SK-N-SH treated with all-trans-retinoic acid at 6 μM for 48 hours (cell line): ENCODE data around the gene ELAVL1.

Source experiments
- ATAC-seq: fragments of 200-7000 bp; cut with Tn5 transposase; 3 replicates; pipeline ENCODE4 v1.9.1; 2020; ENCODE audit warnings: mild to moderate bottlenecking, moderate library complexity
- ARNTL ChIP-seq: fragments of 450-650 bp; formaldehyde crosslinking; IDR thresholded peaks from 2 replicates; pipeline ENCODE4 v1.5.0; 2020; ENCODE audit warnings: low read depth, mild to moderate bottlenecking, moderate library complexity, borderline replicate concordance
- BACH2 ChIP-seq: fragments of 250-450 bp; sonication (Bioruptor Pico); IDR thresholded peaks from 2 replicates; pipeline ENCODE4 v1.9.0; 2021; ENCODE audit warnings: mild to moderate bottlenecking, borderline replicate concordance
- CSDC2 ChIP-seq: fragments of 250-450 bp; sonication (Bioruptor Pico); IDR thresholded peaks from 2 replicates; pipeline ENCODE4 v1.5.0; 2020; ENCODE audit warnings: mild to moderate bottlenecking, moderate library complexity
- ESRRG ChIP-seq: fragments of 250-450 bp; sonication (Bioruptor Pico); IDR thresholded peaks from 2 replicates; pipeline ENCODE4 v1.6.1; 2021; ENCODE audit warnings: mild to moderate bottlenecking
- GLIS3 ChIP-seq: fragments of 250-450 bp; sonication (Bioruptor Pico); IDR thresholded peaks from 2 replicates; pipeline ENCODE4 v1.5.0; 2020; ENCODE audit warnings: mild to moderate bottlenecking, moderate library complexity
- ISL1 ChIP-seq: fragments of 250-450 bp; sonication (Bioruptor Pico); IDR thresholded peaks from 2 replicates; pipeline ENCODE4 v2.1.2; 2022; ENCODE audit warnings: mild to moderate bottlenecking, moderate library complexity
- OSR1 ChIP-seq: fragments of 250-450 bp; sonication (Bioruptor Pico); IDR thresholded peaks from 2 replicates; pipeline ENCODE4 v1.8.0; 2022; ENCODE audit warnings: moderate library complexity, mild to moderate bottlenecking, inconsistent platforms
- PPARA ChIP-seq: fragments of 250-450 bp; sonication (Bioruptor Pico); IDR thresholded peaks from 2 replicates; pipeline ENCODE4 v1.5.0; 2020; ENCODE audit warnings: mild to moderate bottlenecking, borderline replicate concordance
- RARB ChIP-seq: fragments of 250-450 bp; sonication (Bioruptor Pico); IDR thresholded peaks from 2 replicates; pipeline ENCODE4 v1.8.0; 2021; ENCODE audit warnings: mild to moderate bottlenecking, moderate library complexity
- SNAI2 ChIP-seq: fragments of 250-450 bp; sonication (Bioruptor Pico); IDR thresholded peaks from 2 replicates; pipeline ENCODE4 v1.5.0; 2020; ENCODE audit warnings: mild to moderate bottlenecking, moderate library complexity
- TCF4 ChIP-seq: fragments of 250-450 bp; sonication (Bioruptor Pico); IDR thresholded peaks from 2 replicates; pipeline ENCODE4 v1.8.0; 2021; ENCODE audit warnings: mild to moderate bottlenecking, moderate library complexity, borderline replicate concordance
- TOX ChIP-seq: fragments of 250-450 bp; sonication (Bioruptor Pico); IDR thresholded peaks from 2 replicates; pipeline ENCODE4 v1.8.0; 2021; ENCODE audit warnings: mild to moderate bottlenecking, moderate library complexity, borderline replicate concordance
- ZC3H10 ChIP-seq: fragments of 250-450 bp; sonication (Bioruptor Pico); IDR thresholded peaks from 2 replicates; pipeline ENCODE4 v1.5.1; 2021; ENCODE audit warnings: mild to moderate bottlenecking, moderate library complexity
- ZFP3 ChIP-seq: fragments of 250-450 bp; sonication (Bioruptor Pico); IDR thresholded peaks from 2 replicates; pipeline ENCODE4 v1.5.0; 2020; ENCODE audit warnings: mild to moderate bottlenecking, moderate library complexity
- ZFP30 ChIP-seq: fragments of 450-650 bp; formaldehyde crosslinking; IDR thresholded peaks from 2 replicates; pipeline ENCODE4 v1.5.0; 2022; ENCODE audit warnings: mild to moderate bottlenecking, moderate library complexity
- ZNF565 ChIP-seq: fragments of 450-650 bp; formaldehyde crosslinking; conservative IDR thresholded peaks from 2 replicates; pipeline ENCODE4 v1.5.0; 2020; ENCODE audit warnings: low read depth, mild to moderate bottlenecking, moderate library complexity
- ZNF70 ChIP-seq: fragments of 450-650 bp; formaldehyde crosslinking; IDR thresholded peaks from 2 replicates; pipeline ENCODE4 v1.5.0; 2020; ENCODE audit warnings: mild to moderate bottlenecking, moderate library complexity
- ZNF8 ChIP-seq: fragments of 450-650 bp; formaldehyde crosslinking; IDR thresholded peaks from 2 replicates; pipeline ENCODE4 v1.5.0; 2020; ENCODE audit warnings: mild to moderate bottlenecking, moderate library complexity
- TF ChIP-seq, protein P1 (sequence below): fragments of 250-450 bp; sonication (Bioruptor Pico); IDR thresholded peaks from 2 replicates; pipeline ENCODE4 v1.8.0; 2021; ENCODE audit warnings: low read depth, mild to moderate bottlenecking, moderate library complexity, borderline replicate concordance
- TF ChIP-seq, protein P2 (sequence below): fragments of 250-450 bp; sonication (Bioruptor Pico); IDR thresholded peaks from 2 replicates; pipeline ENCODE4 v1.8.0; 2020; ENCODE audit warnings: mild to moderate bottlenecking, moderate library complexity, borderline replicate concordance
- TF ChIP-seq, protein P3 (sequence below): fragments of 250-450 bp; sonication (Bioruptor Pico); IDR thresholded peaks from 2 replicates; pipeline ENCODE4 v1.5.1; 2020; ENCODE audit warnings: low read depth, mild to moderate bottlenecking, moderate library complexity
- TF ChIP-seq, protein P4 (sequence below): fragments of 250-450 bp; sonication (Bioruptor Pico); IDR thresholded peaks from 2 replicates; pipeline ENCODE4 v1.5.1; 2021; ENCODE audit warnings: mild to moderate bottlenecking, moderate library complexity

Gene ELAVL1

DNA sequence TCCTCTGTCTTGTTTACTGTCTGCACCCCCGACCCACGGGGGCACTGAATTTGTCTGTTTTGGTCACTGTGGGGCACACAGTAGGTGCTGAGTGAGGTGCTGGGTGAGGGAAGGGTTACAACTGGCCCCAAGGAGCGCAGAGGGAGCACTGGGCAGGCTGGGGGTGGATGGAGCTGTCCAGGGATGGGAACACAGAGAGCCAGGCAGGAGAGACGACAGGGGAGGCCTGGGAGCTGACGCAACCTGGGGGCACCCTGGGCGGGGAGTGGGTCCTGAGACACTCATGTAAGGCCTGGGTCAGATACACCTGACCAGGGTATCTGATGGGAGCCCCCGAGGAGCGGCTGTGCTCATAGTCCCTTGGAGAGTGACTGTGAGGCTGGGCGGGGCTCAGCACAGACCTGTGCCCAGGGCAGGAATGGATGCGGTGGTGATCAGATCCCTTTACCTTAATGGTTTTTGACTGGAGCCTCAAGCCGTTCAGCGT, 24.8 kb downstream of the ELAVL1 start:
- no peak for TF ChIP-seq GLIS3
- no peak for TF ChIP-seq SNAI2 (CRISPR knock-in tag)
- TF ChIP-seq ZFP30 = no peak
- no peak for TF ChIP-seq ARNTL (CRISPR knock-in tag)
- TF ChIP-seq RARB (CRISPR knock-in tag) = no peak
- TF ChIP-seq, protein P1, sequence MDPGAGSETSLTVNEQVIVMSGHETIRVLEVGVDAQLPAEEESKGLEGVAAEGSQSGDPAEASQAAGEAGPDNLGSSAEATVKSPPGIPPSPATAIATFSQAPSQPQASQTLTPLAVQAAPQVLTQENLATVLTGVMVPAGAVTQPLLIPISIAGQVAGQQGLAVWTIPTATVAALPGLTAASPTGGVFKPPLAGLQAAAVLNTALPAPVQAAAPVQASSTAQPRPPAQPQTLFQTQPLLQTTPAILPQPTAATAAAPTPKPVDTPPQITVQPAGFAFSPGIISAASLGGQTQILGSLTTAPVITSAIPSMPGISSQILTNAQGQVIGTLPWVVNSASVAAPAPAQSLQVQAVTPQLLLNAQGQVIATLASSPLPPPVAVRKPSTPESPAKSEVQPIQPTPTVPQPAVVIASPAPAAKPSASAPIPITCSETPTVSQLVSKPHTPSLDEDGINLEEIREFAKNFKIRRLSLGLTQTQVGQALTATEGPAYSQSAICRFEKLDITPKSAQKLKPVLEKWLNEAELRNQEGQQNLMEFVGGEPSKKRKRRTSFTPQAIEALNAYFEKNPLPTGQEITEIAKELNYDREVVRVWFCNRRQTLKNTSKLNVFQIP (CRISPR knock-in tag) = no peak
- ATAC-seq = no peak

DNA sequence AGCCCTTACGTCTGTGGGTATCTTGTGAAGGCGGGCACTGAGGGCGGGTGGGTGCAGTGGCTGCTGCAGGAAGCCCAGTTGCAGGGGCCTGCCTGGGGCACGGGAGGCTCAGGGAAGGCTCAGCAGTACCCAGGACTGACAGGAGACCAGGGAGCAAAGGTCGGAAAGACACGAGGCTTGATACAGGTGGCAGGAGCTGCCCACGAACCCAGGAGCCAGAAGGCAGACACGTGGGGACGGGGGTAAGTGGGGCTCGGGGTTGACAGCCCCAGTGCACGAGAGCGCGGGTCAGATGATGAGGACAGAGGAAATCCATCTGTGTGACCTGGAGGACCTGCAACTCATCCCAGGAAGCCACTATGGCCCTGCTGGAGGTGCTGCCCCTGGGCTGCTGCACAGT, 25.3 kb downstream of the ELAVL1 start:
- TF ChIP-seq ZFP3 (CRISPR knock-in tag) (no peak), ESRRG (CRISPR knock-in tag) (no peak), ZNF8 (CRISPR knock-in tag) (no peak), TOX (CRISPR knock-in tag) (no peak), BACH2 (CRISPR knock-in tag) (no peak), ZNF70 (CRISPR knock-in tag) (no peak), ZNF565 (CRISPR knock-in tag) (no peak), ARNTL (CRISPR knock-in tag) (no peak)
- TF ChIP-seq, protein P1 (CRISPR knock-in tag) = no peak
- TF ChIP-seq, protein P2, sequence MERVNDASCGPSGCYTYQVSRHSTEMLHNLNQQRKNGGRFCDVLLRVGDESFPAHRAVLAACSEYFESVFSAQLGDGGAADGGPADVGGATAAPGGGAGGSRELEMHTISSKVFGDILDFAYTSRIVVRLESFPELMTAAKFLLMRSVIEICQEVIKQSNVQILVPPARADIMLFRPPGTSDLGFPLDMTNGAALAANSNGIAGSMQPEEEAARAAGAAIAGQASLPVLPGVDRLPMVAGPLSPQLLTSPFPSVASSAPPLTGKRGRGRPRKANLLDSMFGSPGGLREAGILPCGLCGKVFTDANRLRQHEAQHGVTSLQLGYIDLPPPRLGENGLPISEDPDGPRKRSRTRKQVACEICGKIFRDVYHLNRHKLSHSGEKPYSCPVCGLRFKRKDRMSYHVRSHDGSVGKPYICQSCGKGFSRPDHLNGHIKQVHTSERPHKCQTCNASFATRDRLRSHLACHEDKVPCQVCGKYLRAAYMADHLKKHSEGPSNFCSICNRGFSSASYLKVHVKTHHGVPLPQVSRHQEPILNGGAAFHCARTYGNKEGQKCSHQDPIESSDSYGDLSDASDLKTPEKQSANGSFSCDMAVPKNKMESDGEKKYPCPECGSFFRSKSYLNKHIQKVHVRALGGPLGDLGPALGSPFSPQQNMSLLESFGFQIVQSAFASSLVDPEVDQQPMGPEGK (CRISPR knock-in tag) = no peak
- no peak for ATAC-seq

DNA sequence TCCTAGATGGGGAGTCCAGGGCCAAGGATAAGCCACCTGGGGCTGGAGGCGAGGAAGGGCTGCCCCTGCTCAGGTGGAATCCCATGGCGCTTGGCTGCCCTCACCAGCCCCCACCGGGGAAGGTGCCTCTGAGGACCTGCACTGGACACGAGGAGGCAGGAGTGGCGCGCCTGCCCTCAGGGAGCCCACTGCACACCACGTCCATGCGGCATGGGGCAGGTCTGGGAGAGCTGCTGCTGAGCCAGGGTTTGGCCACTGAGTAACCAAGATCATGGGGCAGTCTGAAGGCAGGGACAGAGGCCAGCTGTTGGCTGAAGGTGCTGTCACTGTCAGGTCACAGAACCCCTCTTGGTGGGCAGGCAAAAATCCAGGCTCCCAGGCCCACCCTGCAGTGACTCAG, 25.9 kb downstream of the ELAVL1 start:
- no peak for ATAC-seq
- TF ChIP-seq ISL1 (CRISPR knock-in tag) (no peak), CSDC2 (CRISPR knock-in tag) (no peak)

DNA sequence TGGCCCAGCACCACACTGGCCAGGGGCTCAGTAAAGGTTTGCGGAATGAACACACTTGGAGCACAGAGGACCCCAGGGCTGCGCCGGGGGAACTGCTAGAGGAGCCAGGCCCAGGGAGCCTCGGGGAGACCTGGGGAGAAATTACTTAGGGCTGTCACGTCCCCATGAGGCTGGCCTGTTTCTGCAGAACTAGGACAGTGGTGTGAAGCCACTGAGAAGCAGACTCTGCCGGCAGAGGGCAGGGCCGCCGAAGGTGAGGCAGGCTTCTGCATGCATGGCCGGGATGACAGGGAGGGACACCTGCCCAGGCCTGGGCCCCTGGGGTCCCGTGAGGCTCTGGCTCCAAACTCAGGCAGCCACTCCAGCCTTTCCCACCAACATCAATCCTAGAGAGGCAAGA, 26.4 kb downstream of the ELAVL1 start:
- ATAC-seq = no peak

DNA sequence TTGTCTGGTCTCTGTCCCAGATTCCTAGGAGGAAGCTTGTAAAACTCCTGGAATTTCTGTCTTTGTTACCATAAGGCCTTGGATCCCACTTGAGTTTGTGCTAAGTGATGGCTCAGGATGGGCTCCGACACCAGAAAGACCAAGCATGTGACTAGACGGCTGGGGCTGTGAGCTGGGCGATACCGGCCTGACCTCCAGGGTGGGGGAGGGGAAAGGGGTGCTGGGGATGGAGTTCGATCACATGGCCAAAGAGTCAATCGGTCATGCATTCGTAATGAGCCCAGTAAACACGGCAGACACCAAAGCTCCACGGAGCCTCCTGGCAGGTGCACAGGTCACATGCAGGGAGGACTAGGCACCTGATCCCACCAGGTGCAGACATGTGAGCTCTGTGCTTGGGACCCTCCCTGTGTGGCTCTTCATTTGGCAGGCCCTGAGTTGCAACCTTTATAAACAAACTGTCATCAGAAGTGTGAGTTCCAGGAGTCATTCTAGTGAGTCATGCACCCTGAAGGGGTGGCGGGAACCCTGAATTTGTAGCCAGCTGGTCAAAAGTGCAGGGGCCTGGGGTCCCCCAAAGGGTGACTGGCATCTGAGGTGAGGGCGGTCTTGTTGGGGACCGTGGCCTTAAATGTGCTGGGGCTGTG, 27.1 kb downstream of the ELAVL1 start:
- TF ChIP-seq BACH2 (CRISPR knock-in tag) (no peak), ISL1 (CRISPR knock-in tag) (no peak), ZFP3 (CRISPR knock-in tag) (no peak), TCF4 (CRISPR knock-in tag) (no peak), CSDC2 (CRISPR knock-in tag) (no peak), OSR1 (no peak), GLIS3 (no peak), TOX (CRISPR knock-in tag) (no peak), ZNF565 (CRISPR knock-in tag) (no peak), ARNTL (CRISPR knock-in tag) (no peak), RARB (CRISPR knock-in tag) (no peak), ZNF70 (CRISPR knock-in tag) (no peak), ESRRG (CRISPR knock-in tag) (no peak)
- TF ChIP-seq, protein P3, sequence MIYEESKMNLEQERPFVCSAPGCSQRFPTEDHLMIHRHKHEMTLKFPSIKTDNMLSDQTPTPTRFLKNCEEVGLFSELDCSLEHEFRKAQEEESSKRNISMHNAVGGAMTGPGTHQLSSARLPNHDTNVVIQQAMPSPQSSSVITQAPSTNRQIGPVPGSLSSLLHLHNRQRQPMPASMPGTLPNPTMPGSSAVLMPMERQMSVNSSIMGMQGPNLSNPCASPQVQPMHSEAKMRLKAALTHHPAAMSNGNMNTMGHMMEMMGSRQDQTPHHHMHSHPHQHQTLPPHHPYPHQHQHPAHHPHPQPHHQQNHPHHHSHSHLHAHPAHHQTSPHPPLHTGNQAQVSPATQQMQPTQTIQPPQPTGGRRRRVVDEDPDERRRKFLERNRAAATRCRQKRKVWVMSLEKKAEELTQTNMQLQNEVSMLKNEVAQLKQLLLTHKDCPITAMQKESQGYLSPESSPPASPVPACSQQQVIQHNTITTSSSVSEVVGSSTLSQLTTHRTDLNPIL (CRISPR knock-in tag) = no peak
- TF ChIP-seq, protein P2 (CRISPR knock-in tag) = no peak
- TF ChIP-seq, protein P4, sequence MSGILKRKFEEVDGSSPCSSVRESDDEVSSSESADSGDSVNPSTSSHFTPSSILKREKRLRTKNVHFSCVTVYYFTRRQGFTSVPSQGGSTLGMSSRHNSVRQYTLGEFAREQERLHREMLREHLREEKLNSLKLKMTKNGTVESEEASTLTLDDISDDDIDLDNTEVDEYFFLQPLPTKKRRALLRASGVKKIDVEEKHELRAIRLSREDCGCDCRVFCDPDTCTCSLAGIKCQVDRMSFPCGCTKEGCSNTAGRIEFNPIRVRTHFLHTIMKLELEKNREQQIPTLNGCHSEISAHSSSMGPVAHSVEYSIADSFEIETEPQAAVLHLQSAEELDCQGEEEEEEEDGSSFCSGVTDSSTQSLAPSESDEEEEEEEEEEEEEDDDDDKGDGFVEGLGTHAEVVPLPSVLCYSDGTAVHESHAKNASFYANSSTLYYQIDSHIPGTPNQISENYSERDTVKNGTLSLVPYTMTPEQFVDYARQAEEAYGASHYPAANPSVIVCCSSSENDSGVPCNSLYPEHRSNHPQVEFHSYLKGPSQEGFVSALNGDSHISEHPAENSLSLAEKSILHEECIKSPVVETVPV (CRISPR knock-in tag) = no peak
- ATAC-seq = no peak

More for the DNA sequence above, 26.4 kb downstream of the ELAVL1 start:
- TF ChIP-seq ZFP30 (no peak), ZC3H10 (CRISPR knock-in tag) (no peak), CSDC2 (CRISPR knock-in tag) (no peak), ZFP3 (CRISPR knock-in tag) (no peak), TCF4 (CRISPR knock-in tag) (no peak), GLIS3 (no peak), TOX (CRISPR knock-in tag) (no peak), PPARA (no peak), ARNTL (CRISPR knock-in tag) (no peak), ZNF70 (CRISPR knock-in tag) (no peak)
